Measurements from ENCODE around the gene PCSK2.

PCSK2 gene

GRCh38 chr20:17343091-17343490 is 116.3 kb downstream of the PCSK2 start:
- no peak for DNase-seq

- DNase-seq = no peak
These were observed 117.0 kb downstream of the PCSK2 start for GRCh38 chr20:17343656-17344452.

- DNase-seq = no peak
These were observed 118.0 kb downstream of the PCSK2 start for GRCh38 chr20:17344790-17345189.

GRCh38 chr20:17345321-17345720 is 118.5 kb downstream of the PCSK2 start:
- no peak for DNase-seq

GRCh38 chr20:17350321-17350720 is 123.5 kb downstream of the PCSK2 start:
- no peak for DNase-seq

- no peak for DNase-seq
These were observed 130.4 kb downstream of the PCSK2 start for GRCh38 chr20:17357238-17357637.

- DNase-seq = no peak
These were observed 132.0 kb downstream of the PCSK2 start for GRCh38 chr20:17358854-17359253.

- no peak for DNase-seq
These were observed 137.8 kb downstream of the PCSK2 start for GRCh38 chr20:17364681-17365080.

- no peak for DNase-seq
These were observed 139.0 kb downstream of the PCSK2 start for GRCh38 chr20:17365831-17366230.

GRCh38 chr20:17369506-17369905 is 142.7 kb downstream of the PCSK2 start:
- DNase-seq = no peak

- no peak for DNase-seq
These were observed 146.1 kb downstream of the PCSK2 start for GRCh38 chr20:17372806-17373440.

- DNase-seq = no peak
These were observed 147.2 kb downstream of the PCSK2 start for GRCh38 chr20:17374086-17374485.

- DNase-seq = no peak
These were observed 149.2 kb downstream of the PCSK2 start for GRCh38 chr20:17376031-17376430.

GRCh38 chr20:17377231-17377630 is 150.4 kb downstream of the PCSK2 start:
- DNase-seq = no peak

- no peak for DNase-seq
These were observed 152.8 kb downstream of the PCSK2 start for GRCh38 chr20:17379651-17380050.

- DNase-seq = no peak
These were observed 154.0 kb downstream of the PCSK2 start for GRCh38 chr20:17380801-17381200.

- no peak for DNase-seq
These were observed 154.9 kb downstream of the PCSK2 start for GRCh38 chr20:17381724-17382123.

- DNase-seq = no peak
These were observed 159.0 kb downstream of the PCSK2 start for GRCh38 chr20:17385798-17386197.

- no peak for DNase-seq
These were observed 163.8 kb downstream of the PCSK2 start for GRCh38 chr20:17390655-17391054.

- no peak for DNase-seq
These were observed 164.4 kb downstream of the PCSK2 start for GRCh38 chr20:17391127-17391771.

- no peak for DNase-seq
These were observed 167.6 kb downstream of the PCSK2 start for GRCh38 chr20:17394411-17394810.

GRCh38 chr20:17395729-17396128 is 168.9 kb downstream of the PCSK2 start:
- DNase-seq = no peak

- no peak for DNase-seq
These were observed 172.6 kb downstream of the PCSK2 start for GRCh38 chr20:17399303-17399985.

- DNase-seq = no peak
These were observed 176.6 kb downstream of the PCSK2 start for GRCh38 chr20:17403461-17403860.

All from KG1 (cell line).